ENCODE measurements around the gene BACH2. TPM values are rescaled to one million over a fixed set of nuclear protein-coding genes. Genes with fewer than 3 reads are reported as not detected.

The BACH2 gene
- total RNA-seq, 1 donor, result 0.27 TPM

DNA sequence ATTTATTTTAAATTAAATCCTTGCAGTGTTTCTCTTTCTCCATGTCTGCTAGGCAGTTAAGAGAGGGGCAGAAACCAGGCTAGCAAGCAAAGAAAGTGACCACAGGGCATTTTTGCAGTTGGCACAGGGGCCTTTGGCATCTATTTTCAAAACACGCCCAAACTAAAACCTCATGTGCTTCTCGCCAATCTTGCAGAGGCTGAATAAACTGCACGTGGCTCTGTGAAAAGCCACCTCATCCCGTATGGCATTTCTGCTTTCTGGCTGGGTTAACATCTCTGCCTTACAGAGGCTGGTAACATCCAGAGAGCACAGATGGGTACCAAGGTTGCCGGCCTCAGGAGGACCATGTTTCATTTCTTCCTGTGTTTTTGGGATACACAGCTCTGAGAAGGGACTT is 347.8 kb downstream of the BACH2 start:
- TF ChIP-seq, protein P1, sequence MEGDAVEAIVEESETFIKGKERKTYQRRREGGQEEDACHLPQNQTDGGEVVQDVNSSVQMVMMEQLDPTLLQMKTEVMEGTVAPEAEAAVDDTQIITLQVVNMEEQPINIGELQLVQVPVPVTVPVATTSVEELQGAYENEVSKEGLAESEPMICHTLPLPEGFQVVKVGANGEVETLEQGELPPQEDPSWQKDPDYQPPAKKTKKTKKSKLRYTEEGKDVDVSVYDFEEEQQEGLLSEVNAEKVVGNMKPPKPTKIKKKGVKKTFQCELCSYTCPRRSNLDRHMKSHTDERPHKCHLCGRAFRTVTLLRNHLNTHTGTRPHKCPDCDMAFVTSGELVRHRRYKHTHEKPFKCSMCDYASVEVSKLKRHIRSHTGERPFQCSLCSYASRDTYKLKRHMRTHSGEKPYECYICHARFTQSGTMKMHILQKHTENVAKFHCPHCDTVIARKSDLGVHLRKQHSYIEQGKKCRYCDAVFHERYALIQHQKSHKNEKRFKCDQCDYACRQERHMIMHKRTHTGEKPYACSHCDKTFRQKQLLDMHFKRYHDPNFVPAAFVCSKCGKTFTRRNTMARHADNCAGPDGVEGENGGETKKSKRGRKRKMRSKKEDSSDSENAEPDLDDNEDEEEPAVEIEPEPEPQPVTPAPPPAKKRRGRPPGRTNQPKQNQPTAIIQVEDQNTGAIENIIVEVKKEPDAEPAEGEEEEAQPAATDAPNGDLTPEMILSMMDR (IDR thresholded peaks at IDR 0.05; ENCODE audit: insufficient read depth, low read length), result no peak
- no peak for DNase-seq (ENCODE audit: low read depth)
- H3K4me3 ChIP-seq (ENCODE audit: low read depth, low read length), result no peak overlapping the region

DNA sequence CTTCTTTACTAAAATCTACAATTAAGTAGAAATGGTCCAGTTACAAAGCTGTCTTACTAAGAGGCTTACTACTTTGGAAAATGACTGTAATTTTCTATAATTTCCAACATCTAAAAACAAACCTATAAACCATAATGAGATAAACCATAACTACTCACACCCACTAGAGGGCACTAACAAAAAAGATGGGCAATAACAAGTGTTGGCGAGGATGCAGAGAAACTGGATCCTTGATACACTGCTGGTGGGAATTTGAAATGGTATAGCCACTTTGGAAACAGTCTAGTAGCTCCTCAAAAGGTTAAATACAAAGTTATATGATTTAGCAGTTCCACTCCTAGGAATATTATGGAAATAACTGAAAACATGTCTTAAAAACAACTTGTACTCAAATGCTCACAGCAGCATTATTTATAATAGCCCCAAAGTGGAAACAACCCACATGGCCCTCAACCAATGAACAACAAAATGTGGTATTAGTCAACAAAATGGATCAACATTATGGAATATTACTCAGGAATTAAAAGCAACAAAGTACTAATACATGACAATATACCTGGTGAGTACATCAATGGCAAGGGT is 351.7 kb downstream of the BACH2 start:
- DNase-seq (ENCODE audit: low read depth), result peak; percentile 16
- TF ChIP-seq, protein P1 (IDR thresholded peaks at IDR 0.05; ENCODE audit: insufficient read depth, low read length), result peak; percentile 38
- no peak overlapping the region for H3K4me3 ChIP-seq (ENCODE audit: low read depth, low read length)

DNA sequence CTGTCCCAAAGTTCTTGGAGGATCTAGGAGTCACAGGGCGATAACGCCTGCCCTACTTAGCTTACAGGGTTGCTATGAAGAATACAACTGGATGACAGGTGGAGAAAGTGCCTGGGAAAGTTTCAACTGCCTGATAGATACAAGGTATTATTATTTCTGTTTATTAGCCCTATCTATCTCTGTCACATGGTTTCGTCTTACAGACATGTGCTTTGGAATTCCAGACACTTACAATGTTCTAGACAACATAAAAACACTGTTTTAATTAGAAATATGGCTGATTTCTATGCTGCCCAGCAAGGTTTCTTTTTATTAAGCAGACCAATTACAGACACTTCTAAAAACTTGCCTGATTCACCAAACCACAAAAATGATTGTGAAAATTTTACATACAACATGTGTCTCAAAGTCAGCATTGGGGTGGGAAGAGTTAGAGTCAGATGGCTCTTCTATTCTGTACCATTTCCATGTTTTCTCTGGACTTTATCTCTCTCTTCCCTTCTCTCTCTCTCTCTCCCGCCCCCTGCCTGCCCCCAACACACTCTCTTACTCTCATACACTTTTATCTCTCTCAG is 352.4 kb downstream of the BACH2 start:
- TF ChIP-seq, protein P1 (IDR thresholded peaks at IDR 0.05; ENCODE audit: insufficient read depth, low read length), result no peak
- no peak overlapping the region for H3K4me3 ChIP-seq (ENCODE audit: low read depth, low read length)
- DNase-seq (ENCODE audit: low read depth), result no peak

DNA sequence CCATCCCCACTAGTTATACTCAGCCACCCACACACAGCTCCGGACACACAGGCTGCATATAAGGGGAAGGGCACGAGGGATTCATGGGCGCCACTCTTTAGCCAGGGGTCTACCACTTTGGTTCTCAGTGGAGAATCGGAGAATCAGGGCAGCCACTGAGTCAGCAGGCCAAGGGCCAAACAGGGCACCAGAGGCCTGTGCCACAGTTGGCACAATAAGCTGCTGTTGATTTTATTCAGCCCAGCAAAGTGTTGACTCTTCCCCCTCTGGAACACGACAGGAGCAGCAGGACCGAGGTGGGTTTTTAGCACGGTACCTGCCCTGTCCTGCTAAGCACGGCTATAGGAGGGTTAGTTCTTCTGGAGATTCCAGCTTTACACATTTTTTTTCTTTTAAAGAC is 354.0 kb downstream of the BACH2 start:
- H3K4me3 ChIP-seq (ENCODE audit: low read depth, low read length), result no peak overlapping the region
- no peak for DNase-seq (ENCODE audit: low read depth)
- TF ChIP-seq, protein P1 (IDR thresholded peaks at IDR 0.05; ENCODE audit: insufficient read depth, low read length), result no peak

DNA sequence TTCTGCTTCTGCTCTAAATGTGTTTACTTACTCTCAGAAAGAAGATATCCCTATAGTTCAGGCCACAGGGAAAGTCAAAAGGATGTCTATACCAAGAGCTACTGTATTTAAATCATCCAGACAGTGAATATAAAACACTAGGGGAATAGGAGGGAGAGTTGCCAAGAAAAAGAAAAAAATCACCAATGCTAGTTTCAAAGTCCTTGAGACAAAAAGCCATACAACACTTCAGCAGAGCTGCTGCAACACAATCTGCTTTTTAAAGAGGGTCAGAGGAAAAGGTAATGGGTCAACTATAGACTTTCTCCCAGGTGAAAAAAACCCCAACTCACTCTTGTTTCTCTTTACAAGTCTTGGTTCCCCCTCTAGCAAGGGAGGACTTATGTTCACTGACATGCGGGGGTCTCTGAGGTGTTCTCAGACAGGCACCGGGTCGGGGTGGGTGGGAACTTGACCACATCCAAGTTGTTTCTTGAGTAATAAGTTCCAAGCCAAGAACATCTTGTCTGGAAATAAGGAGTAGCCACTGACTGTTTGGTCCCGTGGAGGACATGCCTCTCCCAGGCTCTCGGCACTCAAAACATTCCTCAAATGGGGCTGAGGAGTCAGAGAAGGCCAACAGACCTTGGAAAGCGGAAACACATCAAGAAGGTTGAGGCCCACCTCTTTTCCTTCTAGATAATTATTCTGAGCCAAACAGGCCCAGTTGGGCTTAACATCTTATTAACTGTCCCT is 354.7 kb downstream of the BACH2 start:
- TF ChIP-seq, protein P1 (IDR thresholded peaks at IDR 0.05; ENCODE audit: insufficient read depth, low read length), result no peak
- H3K4me3 ChIP-seq (ENCODE audit: low read depth, low read length), result no peak overlapping the region
- DNase-seq (ENCODE audit: low read depth), result no peak

DNA sequence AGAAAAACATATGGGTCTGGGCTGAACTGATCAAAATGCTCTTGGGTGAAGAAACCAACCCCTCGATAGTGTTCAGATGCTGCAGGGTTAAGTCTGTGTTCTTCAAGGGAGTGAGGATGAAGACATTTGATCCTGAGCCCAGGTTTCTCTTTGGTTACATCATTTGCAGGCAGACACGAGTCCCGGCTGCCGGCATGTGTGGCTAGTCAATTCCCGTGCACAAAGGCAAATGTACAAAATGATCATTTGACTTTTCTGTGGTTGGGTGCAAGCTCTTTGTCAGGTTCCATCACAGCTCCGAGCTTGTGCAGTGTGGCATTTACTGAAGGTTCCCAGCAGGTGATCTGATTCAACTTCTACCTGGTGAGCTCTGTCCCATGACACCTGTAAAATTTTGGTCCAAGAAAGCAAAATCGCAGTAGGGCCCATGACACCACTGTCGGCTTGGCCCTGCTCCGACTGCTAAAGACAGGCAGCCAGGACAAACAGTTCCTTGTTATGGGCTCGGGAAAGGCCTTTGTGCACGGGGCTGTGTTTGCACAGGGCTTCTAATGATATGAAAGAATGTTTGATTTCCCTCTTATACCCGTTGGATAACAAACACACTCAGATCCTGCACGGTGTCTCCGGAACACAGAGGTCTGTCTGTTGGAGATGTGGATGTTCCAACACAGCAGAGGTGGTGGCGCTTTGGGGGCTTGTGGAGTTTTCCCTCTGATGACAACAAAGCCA is 355.4 kb downstream of the BACH2 start:
- TF ChIP-seq, protein P1 (IDR thresholded peaks at IDR 0.05; ENCODE audit: insufficient read depth, low read length), result no peak
- peak; percentile 50 for DNase-seq (ENCODE audit: low read depth)

More for the DNA sequence above, 355.4 kb downstream of the BACH2 start:
- no peak overlapping the region for H3K4me3 ChIP-seq (ENCODE audit: low read depth, low read length)
